Activated CD4-positive, alpha-beta T cell treated with anti-CD3 and anti-CD28 coated beads, Interleukin-2, amount 50 U/mL, for 16 hours (primary cell): ENCODE measurements around the gene BMP4.
"Not testable (repeated sequence)": the region's sequence is repeated elsewhere in the genome, so short reads cannot be mapped to it uniquely, and the experiment has no call there.

Source experiments
- DNase-seq: peaks from one replicate; pipeline ENCODE4 v3.0.0-alpha.2; 2020

Gene BMP4

DNA sequence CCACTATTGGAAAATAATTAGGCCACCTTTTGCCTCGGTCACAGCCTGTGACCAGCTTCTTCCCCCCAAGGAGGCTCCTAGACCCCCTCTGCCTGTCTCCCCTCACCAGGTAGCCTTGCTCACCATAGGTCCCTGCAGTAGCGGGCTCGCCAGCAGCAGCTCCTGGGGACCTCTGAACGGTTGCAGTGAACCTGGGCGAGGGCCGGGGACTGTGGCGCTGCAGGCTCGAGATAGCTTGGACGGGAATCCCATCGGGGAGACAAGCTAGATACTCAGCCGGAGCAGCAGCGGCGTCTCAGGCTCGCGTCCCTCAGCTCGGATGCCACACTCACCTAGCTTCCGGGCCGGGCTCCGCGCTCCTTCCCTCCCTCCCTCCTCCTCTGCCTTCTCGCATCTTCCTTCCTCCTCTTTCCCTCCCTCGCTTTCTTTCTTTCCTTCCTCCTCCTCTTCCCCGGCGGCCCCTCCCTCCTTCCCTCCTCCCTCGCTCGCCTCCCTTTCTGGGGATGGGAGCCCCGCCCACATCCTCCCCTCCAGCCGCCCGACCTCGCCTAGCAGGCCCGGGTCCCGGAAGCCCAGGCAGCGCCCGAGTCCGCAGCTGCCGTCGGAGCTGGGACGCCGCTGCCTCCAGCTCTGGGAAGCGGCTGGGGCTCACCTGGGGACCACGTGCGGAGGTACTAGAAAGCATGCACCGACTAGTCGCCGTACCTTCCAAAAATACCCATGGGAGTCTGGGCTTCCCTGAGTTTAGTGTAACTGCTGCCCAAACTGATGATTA, at the start of gene BMP4:
Gene BMP4, minus strand, starts transcription at position 399 of the 775 bp plus-strand sequence. CDS start 4,603 bp downstream, outside the sequence.
- DNase-seq, result peak; percentile 43

DNA sequence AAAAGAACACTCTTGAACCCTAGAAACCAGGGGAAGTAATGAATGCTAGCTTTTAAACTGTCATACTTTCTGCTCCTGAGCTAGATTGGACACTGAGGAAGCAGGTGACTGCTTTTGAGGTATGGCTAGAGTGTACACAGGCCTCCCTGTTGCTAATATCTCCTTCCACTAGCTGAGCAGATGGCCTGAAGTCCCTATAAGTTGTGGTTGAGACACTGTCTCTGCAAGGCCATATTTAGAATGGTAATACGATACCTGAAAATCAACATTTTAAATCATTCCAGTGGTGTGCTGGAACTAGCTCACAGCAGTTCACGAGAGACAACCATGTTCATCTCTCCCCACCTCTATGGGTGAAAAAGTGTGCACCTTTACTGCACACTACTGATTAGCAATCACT, 46.4 kb upstream of the BMP4 start:
- no peak for DNase-seq

DNA sequence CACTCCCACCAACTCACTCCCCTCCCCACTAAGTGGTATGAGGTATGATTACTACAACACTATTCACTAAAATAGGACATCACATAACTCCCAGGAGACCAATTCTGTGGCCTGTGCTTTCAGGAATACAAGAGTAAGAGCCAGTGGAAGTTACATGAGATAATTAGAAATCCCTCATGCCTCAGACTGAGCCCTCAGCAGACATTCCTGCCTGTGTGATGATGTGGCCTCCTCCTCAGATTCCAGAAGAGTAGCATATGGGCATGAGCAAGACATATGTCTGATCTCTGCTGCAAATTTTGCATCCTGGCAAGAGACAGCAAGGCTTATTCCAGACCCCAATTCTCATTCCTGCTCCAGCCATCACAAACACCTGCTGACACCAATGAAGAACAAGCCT, 46.0 kb upstream of the BMP4 start:
- DNase-seq, result no peak

DNA sequence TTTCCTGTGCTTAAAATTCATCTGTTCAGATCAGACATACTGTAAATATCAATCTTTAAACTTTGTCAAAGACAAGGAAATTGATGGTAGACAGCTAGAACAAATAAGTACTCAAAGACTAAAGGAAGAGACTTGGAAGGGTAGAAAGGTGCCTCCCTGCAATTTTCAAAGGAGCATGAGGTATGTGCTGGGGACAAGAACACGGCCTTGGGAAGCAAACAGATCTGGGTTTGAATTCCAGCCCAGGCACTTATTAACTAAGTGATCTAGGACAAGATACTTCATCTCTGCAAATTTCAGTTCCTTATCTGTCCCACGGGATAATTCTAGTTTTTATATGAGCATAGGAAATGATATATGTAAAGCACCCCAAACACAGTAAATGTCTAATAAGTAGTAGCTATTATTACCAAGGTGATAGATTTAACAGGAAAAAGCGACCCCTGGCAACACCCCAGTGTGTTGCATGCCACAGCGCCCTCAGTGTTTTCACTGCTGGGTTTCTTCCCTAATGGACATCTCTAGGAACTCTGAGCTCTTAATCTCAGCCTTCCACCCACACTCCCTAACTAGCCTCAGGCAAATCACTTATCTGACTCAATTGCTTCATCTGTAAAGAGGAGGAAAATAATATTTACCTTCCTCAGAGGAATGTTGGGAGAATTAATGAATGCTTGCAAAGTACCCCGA, 44.7 kb upstream of the BMP4 start:
- DNase-seq, result no peak

DNA sequence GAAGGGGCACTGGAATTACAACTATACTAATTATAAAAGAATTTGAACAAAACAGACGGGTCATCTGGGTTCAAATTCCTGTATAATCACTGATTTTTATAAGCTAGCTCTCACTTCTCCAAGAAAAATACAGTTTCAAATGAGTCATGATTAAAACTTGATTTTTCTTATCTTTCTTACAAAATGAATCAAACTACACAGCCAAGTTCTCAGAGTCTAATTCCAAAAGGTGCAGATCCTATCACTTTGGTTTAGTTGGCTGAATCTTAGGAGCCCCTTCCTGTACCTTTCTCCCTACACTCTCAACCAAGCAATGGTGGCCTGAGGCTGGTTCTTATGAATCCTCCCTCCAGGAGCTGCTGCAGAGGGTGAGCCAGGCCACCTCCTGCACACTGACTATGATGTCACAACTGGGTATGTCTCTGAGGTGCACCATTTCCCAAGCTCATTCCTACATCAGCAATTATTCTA, 43.8 kb upstream of the BMP4 start:
- no peak for DNase-seq

DNA sequence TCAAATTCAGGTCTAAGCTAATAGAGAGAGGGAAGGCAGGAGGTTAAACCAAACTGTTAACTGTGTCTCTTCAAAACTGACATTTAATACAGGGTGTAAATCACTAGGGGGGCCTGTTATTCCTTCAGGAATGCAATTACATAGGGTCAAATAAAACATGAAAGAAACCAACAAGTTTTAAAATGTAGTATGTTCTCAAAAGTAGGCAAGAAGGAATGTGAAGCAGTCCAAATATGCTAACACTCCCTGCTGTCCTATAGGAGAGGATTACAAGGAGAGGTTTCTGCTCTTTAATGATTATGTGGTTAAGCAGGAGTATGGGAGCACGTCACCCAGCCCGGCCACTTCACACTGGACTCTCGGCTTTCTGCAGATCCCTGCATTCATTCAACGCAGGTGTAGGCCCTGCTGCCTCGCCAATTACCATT, 42.5 kb upstream of the BMP4 start:
- no peak for DNase-seq

DNA sequence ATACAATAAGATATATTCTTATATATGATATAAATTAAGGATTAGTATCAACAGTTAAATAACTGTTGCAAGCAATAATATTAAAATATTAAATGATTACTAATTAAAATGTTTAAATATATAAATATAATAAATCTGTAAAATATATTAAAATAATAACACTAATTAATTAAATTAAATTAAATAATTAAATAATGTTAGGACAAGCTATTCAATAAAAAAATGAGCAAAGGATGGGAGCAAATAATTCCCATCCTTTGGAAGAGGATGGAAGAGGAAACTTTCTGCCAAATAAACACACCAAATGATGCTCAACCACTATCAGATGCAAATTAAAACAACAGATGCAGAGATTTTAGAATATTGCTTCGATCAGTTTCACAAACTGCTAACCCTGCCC, 39.4 kb upstream of the BMP4 start:
- DNase-seq, result no peak

DNA sequence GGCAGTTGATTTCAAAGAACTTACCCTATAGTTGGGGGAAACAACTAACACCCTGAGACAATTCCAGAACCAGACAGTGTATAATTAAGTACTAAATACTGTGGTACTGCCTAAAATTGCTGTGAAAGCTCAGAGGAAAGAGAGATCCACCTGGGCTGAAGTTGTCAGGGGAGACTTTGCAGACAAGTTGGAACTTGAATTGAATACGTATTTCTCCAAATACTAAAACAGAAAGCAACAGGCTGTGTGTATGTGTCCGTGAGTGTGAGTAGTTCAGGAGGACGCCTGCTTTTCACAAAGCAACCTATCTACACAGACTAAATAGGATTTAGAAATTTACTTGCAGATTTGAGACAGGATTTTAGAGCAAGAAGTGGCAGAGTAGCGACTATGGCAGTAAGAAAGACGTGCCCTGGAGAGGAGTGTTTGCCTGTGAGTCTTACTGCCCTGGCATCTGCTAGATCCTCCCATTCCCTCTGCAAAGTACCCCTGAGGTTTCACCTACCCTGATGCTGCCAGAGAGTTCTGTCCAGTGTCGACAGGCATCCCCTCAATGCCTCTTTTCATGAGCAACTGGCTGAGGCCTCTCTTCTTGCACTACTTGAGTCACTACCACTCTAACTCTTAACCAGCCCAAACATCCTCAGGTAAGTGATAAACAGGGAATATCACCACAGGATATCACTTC, 37.4 kb upstream of the BMP4 start:
- no peak for DNase-seq

DNA sequence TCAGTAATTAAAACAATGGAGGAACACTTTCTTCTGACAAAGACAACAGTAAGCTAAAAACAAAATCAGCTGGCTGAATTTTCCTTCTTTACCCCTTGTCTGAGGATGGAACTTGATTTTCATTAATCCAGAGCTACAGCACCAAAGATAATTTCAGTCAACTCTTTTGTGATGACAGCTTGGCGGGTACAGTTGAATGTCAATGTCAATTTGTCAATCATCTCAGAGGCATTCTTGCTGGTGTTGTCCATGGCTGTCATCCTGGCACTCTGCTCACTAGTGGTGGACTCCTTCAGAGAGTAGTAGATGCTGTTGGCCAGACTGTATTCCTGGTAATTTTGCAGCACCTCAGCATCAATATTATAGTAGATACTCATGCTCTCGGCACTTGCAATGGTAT, 34.4 kb upstream of the BMP4 start:
- no peak for DNase-seq

DNA sequence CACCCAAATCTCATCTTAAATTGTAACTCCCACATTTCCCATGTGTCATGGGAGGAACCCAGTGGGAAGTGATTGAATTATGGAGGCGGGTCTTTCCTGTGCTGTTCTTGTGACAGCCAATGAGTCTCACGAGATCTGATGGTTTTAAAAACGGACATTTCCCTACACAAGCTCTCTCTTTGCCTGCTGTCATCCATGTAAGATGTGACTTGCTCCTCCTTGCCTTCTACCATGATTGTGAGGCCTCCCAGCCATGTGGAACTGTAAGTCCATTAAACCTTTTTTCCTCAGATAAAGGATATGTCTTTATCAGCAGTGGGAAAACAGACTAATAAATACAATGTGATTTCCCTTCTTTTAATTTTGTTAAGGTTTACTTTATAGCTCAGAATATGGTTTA, 30.1 kb upstream of the BMP4 start:
- not testable (repeated sequence) for DNase-seq

DNA sequence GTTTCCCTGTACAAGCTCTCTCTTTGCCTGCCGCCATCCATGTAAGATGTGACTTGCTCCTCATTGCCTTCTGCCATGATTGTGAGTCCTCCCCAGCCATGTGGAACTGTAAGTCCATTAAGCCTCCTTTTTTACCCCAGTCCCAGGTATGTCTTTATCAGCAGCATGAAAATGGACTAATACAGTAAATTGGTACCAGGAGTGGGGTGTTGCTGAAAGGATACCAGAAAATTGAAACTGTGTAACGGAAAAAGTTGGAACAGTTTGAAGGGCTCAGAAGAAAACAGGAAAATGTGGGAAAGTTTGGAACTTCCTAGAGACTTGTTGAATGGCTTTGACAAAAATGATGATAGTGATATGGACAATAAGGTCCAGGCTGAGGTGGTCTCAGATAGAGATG, 28.3 kb upstream of the BMP4 start:
- DNase-seq, result not testable (repeated sequence)

DNA sequence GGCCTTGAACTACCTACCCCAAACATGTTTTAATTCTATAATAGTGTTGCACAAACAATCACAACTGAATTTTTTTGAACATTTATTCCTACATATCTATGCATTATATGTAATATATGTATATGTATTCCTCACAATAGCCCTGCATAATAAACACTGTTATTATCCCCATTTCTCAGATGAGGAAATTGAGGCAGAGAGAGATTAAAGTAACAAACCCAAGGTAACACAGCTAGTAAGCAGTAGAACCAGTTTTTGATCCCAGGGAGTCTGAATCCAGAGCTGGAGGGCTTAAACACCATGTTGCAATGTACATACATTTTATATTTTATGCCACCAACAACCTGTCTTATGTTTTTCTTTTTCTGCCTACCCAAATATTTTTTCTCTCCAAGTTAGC, 26.5 kb upstream of the BMP4 start:
- no peak for DNase-seq

DNA sequence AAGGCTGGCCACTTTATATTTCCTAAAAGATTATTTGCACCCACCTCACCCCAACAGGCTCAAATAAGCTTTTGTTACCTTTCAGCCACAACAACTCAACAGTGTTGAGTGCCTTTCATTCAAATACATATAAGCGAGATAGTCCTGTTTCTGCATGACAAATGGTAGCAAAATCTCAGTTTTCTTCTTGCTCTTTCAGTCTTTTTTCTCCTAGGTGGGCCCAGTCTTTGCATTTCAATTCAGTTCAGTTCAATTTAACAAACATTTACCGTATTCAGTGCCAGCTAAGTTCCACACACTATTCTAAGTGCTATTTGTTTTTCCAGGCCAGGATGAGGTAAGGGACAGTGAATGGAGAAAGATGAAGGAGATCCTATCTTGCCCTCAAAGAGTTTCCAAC, 25.9 kb upstream of the BMP4 start:
- DNase-seq, result no peak

DNA sequence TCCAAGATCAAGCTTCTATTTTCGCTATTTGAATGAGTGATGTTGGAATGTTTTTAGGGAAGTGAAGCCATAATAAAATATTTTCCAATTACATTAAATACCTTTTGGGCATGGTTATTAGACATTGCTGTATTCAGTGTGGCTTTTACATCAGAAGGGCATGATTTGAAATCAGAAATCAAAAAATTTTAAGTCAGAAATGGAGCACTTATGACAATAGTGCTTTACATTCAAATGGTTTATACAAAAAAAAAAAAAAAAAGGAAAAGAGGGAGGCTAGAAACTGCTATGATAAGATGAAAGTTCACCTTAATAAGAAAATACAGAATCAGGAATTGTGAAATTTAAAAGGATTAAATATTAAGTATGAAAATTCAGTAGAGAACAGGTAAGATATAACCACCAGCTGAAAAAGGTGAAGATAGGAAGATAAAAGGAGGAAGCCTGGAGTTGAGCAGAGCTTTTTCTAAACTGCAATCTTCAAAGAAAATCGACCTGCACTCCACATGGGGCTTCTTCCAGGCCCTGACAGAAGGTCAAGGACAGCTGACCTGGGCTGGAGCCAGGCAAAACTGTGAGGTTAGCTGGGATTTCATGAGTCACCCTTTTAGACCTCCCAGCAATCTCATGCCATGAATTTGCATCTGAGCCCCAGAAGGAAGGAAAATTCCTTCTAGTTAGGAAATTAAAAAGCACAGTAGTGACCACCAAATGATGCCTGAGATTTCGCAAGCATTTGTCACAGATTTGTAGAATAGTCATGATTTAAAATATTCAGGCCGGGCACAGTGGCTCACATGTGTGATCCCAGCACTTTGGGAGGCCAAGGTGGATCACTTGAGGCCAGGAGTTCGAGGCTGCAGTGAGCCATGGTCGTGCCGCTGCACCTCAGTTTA, 23.4 kb upstream of the BMP4 start:
- no peak for DNase-seq

DNA sequence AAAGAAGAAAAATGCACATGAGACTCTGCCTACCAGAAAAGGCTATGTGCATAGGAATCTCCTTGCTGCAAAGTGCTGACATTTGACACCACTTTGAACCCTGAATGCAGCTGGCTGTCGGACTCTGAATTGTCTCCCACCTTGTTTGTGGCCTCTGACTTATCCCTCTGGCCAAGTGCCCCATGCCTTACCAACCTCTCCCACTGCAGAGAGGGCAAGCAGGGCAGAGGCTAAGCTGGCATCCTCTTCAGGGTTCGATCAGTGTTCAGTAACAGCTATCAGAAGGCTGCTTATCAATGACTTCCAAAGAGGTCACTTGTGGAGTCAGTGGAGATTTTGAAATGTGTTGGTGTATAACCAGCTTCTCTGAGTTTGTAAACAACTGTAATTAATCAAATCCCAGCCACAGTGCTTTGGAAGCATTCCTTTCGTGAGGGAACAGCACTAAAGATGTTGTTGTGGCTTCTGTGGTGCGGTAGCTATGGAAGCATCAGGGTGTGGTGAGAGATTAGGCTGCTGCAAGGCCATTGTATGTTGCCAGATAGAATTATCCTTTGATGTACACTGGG, 22.6 kb upstream of the BMP4 start:
- DNase-seq, result no peak

DNA sequence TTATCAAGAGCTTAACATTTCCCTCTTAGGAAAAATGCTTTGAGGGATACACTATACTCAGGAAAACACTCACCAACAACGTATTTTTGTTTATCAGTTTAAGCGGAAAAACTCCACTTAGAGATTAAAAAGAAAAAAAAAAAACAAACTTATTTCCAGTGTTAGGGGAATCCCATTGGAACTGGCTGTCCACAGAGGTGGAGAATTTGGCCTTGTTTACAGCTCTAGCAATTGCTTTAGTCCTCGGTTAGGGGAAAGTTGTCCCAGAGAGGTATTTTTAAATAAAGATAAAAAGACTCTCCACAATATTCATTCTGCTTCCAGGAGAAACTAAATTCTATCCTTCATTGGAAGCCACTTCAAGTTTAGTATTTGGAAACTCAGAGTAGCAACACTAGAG, 21.6 kb upstream of the BMP4 start:
- no peak for DNase-seq

DNA sequence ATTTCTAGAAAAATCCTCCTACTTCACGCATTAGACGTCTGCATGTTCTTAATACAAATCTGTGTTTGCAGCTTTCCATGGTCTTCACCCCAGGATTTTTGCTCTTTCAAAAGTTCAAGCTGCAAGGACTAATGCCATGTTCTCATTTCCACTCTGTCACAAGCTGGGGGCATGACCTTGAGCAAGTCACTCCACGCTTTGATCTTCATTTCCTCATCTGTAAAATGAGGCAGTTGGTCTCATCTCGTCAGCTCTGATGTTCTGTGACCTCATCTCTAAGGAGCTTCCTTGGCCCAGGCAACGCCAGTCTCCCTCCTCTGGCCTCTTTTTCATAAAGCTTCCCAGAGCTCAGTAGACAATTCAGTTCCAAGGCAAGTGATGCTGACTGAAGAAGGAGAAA, 18.8 kb upstream of the BMP4 start:
- no peak for DNase-seq

DNA sequence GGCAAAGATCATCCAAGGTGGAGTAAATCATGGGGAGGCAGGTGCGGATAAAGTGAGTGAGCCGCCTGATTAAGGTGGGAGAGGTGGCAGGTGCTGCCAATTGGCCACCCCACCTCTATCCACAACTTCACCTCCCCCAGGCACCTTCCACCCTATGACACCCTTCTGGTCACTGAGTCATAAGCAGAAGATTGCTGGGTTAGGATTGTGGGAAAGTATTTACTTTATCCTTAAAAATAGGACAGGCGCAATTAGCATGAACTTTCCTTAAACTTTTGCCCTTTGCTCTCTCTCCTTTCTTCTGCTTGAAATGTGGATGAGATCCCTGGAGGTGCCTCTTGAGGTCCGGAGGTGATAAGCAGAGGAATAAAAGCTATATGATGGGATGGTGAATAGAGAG, 14.9 kb upstream of the BMP4 start:
- DNase-seq, result no peak

DNA sequence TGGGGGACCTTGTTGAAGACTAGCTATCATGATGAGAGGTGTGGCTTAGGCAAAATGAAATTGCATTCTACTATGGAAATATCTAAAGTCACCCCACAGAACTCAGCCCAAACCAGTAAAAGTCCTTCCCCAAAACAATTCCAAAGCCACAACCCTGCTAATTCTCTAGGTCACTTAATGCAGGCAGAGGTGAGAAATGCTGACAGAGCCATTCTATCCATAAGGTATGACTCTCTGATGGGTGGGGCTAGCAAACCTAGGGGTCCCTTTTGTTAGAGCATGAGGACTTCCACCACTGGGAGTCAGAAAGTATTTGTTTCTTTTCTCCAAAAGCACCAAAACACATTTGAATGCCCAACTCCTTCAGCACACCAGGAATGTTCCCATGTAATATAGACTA, 12.7 kb upstream of the BMP4 start:
- DNase-seq, result no peak

DNA sequence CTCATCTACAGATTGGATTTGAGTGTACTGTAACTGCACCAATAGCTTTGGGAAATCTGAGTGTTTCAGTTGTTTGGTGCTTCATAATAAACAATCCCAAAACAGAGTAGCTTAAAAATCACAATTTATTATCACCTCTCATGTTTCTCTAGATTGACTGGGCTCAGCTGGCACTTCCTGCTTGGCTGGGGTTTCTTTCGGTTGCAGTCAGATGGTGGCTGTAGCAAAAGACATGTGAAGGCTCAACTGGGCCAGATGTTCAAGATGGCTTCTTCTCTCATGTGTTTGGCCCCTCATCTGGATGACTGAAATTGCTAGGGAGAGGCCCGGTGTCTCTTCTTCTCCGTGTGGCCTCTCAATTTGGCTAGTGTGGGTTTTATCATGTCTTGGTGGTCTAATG, 12.1 kb upstream of the BMP4 start:
- no peak for DNase-seq

DNA sequence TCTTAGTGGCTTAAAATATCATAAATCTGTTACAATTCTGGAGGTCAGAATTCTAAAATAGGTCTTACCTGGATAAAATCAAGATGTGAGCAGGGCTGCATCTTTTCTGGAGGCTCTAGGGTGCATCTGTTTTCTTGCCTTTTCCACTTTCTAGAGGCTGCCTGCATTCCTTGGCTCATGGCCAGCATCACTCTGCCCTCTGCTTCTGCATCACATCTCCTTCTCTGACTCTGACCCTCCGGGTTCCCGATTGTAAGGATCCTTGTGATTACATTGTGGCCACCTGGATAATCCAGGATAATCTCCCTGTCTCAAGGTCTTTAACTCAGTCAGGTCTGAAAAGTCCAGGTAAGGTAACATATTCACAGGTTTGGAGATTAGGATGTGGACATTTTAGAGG, 11.0 kb upstream of the BMP4 start:
- no peak for DNase-seq

DNA sequence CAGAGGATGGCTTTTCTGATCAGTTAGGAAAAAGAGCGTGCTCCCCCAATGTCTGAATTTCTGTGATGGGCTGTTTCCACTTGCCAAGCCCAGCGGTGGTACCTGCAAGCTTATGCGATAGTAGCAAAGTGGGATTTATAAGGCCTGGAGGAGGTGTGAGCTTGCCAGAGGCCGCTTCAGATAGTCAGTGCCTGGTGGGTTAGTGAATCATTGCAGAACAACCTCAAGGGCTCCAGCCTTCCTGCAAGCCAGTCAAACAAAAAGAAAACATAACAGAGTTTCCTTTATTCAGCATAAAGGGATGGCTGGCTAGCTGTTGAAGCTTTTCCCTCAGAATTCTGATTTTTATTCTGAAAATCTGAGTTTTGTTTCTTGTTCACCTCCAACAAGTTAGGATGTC, 7.6 kb upstream of the BMP4 start:
- DNase-seq, result no peak
